HepG2 (cell line): ENCODE measurements around the gene OCSTAMP. TPM values are rescaled to one million over a fixed set of nuclear protein-coding genes. Genes with fewer than 3 reads are reported as not detected.

ENCODE experiments used
- ATF7 ChIP-seq, 2 experiments: fragments of 450-650 bp in 1 of 2; sonication (generic) in 1 of 2; formaldehyde crosslinking in 1 of 2; IDR thresholded peaks; 2 replicates each; pipeline versions ENCODE4 v1.4.0 to v1.6.1; 2016 to 2020; ENCODE audit warnings: antibody characterized with exemption in 1 of 2, mild to moderate bottlenecking in 1 of 2, missing genetic modification reagents in 1 of 2
- CEBPG ChIP-seq: IDR thresholded peaks from 2 replicates; pipeline ENCODE4 v1.6.1; 2016
- ERF ChIP-seq: IDR thresholded peaks from 2 replicates; pipeline ENCODE4 v1.6.1; 2018; ENCODE audit warnings: missing biosample characterization, missing genetic modification reagents
- GZF1 ChIP-seq: sonication (generic); formaldehyde crosslinking; IDR thresholded peaks from 2 replicates; pipeline ENCODE4 v1.5.1; 2020; ENCODE audit warnings: mild to moderate bottlenecking, missing genetic modification reagents
- HOXA7 ChIP-seq: sonication (generic); formaldehyde crosslinking; IDR thresholded peaks from 2 replicates; pipeline ENCODE4 v1.8.1; 2022; ENCODE audit warnings: mild to moderate bottlenecking, missing genetic modification reagents, moderate library complexity
- LCORL ChIP-seq, 2 experiments: fragments of 450-650 bp in 1 of 2; sonication (generic) in 1 of 2; formaldehyde crosslinking in 1 of 2; IDR thresholded peaks; 2 replicates each; pipeline versions ENCODE4 v1.5.0 to v1.6.1; 2017 to 2020; ENCODE audit warnings: antibody characterized with exemption in 1 of 2, missing genetic modification reagents in 1 of 2
- NCOR1 ChIP-seq: fragments of 200-600 bp; sonication (generic); IDR thresholded peaks from 2 replicates; pipeline ENCODE4 v1.7.0; 2017; ENCODE audit warnings: antibody characterized with exemption, low read length, borderline replicate concordance
- NR1H2 ChIP-seq: sonication (generic); formaldehyde crosslinking; IDR thresholded peaks from 2 replicates; pipeline ENCODE4 v1.8.1; 2022; ENCODE audit warnings: low read depth, missing genetic modification reagents, borderline replicate concordance
- RARA ChIP-seq: IDR thresholded peaks from 2 replicates; pipeline ENCODE4 v1.6.1; 2016; ENCODE audit warnings: missing genetic modification reagents, missing compliant biosample characterization
- RBFOX2 ChIP-seq: fragments of 200-400 bp; formaldehyde crosslinking; IDR thresholded peaks from 2 replicates; pipeline ENCODE4 v1.6.1; 2017; ENCODE audit warnings: low read depth, mild to moderate bottlenecking, low read length
- TBX2 ChIP-seq: sonication (generic); formaldehyde crosslinking; IDR thresholded peaks from 2 replicates; pipeline ENCODE4 v1.5.0; 2020; ENCODE audit warnings: missing genetic modification reagents, mild to moderate bottlenecking, borderline replicate concordance
- ZNF136 ChIP-seq: sonication (generic); formaldehyde crosslinking; IDR thresholded peaks from 2 replicates; pipeline ENCODE4 v1.8.1; 2022; ENCODE audit warnings: low read depth, mild to moderate bottlenecking, moderate library complexity, missing genetic modification reagents
- polyA plus RNA-seq, 8 experiments: library from polyadenylated mRNA; depleted of rRNA in 3 of 8; stranded (reverse) in 7 of 8; unstranded in 1 of 8; fragments of >200 nt; fragmentation: Illumina TruSeq in 4 of 8; extraction: Trizol in 4 of 8; gene quantifications; 2 replicates each; pipeline versions ENCODE4 v1.2.1 to v1.2.3, GENCODE V29; 2011 to 2016; ENCODE audit warnings: low read depth in 4 of 8, missing spikeins in 1 of 8, mixed read lengths in 1 of 8; ENCODE audit not compliant: insufficient read depth in 1 of 8
- total RNA-seq, 5 experiments: library from RNA; depleted of rRNA; stranded (reverse); fragments of >200 nt; fragmentation: Illumina TruSeq; extraction: Trizol; gene quantifications; 2 replicates each; pipeline ENCODE4 v1.2.3, GENCODE V29; 2016; ENCODE audit warnings: low read depth in 1 of 5
- TF ChIP-seq, protein P1 (sequence below): IDR thresholded peaks from 2 replicates; pipeline ENCODE4 v1.4.0; 2020; ENCODE audit warnings: mild to moderate bottlenecking, missing genetic modification reagents
- TF ChIP-seq, protein P2 (sequence below): sonication (generic); formaldehyde crosslinking; conservative IDR thresholded peaks from 2 replicates; pipeline ENCODE4 v1.4.0; 2020; ENCODE audit warnings: mild to moderate bottlenecking, missing genetic modification reagents, moderate library complexity
- TF ChIP-seq, protein P3 (sequence below): sonication (generic); formaldehyde crosslinking; IDR thresholded peaks from 2 replicates; pipeline ENCODE4 v1.4.0; 2020; ENCODE audit warnings: missing genetic modification reagents, borderline replicate concordance
- TF ChIP-seq, protein P4 (sequence below): IDR thresholded peaks from 2 replicates; pipeline ENCODE4 v1.6.1; 2016; ENCODE audit warnings: missing genetic modification reagents, missing compliant biosample characterization

The OCSTAMP gene
- total and polyA plus RNA-seq, 2 of the 13 experiments (the other 11 are each of a cell fraction or from before 2014, with no cell fraction given): not detected

DNA sequence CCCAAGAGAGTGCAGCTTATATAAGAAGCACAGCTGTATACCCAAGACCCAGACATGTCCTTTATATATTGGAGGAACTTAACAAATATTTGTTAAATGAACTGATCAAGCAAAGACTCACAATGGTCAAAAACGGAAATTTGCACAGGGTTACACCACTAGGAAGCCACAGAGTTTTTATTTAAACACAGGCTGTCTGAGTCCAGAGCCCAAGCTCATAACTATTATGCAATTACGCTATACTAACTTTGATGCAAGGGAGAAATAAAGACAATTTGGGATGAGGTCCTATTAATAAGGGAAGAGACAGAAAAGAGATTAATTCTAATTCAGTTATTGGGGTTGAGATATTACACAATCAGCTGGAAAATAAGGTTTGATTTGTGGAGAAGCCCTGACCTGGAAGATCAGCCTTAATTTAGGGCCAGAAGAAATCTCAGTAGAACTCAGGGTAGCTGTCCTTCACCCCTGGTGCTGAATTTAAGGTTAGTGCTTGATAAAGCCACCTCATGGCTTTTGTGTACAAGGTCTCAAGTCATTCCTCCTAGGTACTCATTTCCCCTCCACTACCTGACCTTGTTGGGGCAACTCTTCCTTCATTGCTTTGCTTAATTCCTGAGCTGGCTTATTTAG is 26.6 kb downstream of the OCSTAMP start (continued):
- TF ChIP-seq, protein P1, sequence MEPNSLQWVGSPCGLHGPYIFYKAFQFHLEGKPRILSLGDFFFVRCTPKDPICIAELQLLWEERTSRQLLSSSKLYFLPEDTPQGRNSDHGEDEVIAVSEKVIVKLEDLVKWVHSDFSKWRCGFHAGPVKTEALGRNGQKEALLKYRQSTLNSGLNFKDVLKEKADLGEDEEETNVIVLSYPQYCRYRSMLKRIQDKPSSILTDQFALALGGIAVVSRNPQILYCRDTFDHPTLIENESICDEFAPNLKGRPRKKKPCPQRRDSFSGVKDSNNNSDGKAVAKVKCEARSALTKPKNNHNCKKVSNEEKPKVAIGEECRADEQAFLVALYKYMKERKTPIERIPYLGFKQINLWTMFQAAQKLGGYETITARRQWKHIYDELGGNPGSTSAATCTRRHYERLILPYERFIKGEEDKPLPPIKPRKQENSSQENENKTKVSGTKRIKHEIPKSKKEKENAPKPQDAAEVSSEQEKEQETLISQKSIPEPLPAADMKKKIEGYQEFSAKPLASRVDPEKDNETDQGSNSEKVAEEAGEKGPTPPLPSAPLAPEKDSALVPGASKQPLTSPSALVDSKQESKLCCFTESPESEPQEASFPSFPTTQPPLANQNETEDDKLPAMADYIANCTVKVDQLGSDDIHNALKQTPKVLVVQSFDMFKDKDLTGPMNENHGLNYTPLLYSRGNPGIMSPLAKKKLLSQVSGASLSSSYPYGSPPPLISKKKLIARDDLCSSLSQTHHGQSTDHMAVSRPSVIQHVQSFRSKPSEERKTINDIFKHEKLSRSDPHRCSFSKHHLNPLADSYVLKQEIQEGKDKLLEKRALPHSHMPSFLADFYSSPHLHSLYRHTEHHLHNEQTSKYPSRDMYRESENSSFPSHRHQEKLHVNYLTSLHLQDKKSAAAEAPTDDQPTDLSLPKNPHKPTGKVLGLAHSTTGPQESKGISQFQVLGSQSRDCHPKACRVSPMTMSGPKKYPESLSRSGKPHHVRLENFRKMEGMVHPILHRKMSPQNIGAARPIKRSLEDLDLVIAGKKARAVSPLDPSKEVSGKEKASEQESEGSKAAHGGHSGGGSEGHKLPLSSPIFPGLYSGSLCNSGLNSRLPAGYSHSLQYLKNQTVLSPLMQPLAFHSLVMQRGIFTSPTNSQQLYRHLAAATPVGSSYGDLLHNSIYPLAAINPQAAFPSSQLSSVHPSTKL (CRISPR knock-in tag): 0 out of 2 replicates have a peak, but pooled peaks have one; percentile 44
- TF ChIP-seq ATF7 (IDR thresholded peaks at IDR 0.05) (no peak), ATF7 (CRISPR knock-in tag; IDR thresholded peaks at IDR 0.05) (no peak), RARA (peak; percentile 74), ZNF136 (CRISPR knock-in tag) (no peak), RBFOX2 (no peak), HOXA7 (CRISPR knock-in tag) (no peak), GZF1 (CRISPR knock-in tag) (0 out of 2 replicates have a peak, but pooled peaks have one; percentile 38), CEBPG (CRISPR knock-in tag) (peak; percentile 78), NR1H2 (CRISPR knock-in tag) (no peak), LCORL (IDR thresholded peaks at IDR 0.05) (no peak), LCORL (CRISPR knock-in tag; IDR thresholded peaks at IDR 0.05) (0 out of 2 replicates have a peak, but pooled peaks have one; percentile 8), TBX2 (CRISPR knock-in tag) (peak; percentile 24; the same call in 1 of the 2 replicates), NCOR1 (peak; percentile 40; the same call in 1 of the 2 replicates), ERF (CRISPR knock-in tag) (peak; percentile 76)
- TF ChIP-seq, protein P2, sequence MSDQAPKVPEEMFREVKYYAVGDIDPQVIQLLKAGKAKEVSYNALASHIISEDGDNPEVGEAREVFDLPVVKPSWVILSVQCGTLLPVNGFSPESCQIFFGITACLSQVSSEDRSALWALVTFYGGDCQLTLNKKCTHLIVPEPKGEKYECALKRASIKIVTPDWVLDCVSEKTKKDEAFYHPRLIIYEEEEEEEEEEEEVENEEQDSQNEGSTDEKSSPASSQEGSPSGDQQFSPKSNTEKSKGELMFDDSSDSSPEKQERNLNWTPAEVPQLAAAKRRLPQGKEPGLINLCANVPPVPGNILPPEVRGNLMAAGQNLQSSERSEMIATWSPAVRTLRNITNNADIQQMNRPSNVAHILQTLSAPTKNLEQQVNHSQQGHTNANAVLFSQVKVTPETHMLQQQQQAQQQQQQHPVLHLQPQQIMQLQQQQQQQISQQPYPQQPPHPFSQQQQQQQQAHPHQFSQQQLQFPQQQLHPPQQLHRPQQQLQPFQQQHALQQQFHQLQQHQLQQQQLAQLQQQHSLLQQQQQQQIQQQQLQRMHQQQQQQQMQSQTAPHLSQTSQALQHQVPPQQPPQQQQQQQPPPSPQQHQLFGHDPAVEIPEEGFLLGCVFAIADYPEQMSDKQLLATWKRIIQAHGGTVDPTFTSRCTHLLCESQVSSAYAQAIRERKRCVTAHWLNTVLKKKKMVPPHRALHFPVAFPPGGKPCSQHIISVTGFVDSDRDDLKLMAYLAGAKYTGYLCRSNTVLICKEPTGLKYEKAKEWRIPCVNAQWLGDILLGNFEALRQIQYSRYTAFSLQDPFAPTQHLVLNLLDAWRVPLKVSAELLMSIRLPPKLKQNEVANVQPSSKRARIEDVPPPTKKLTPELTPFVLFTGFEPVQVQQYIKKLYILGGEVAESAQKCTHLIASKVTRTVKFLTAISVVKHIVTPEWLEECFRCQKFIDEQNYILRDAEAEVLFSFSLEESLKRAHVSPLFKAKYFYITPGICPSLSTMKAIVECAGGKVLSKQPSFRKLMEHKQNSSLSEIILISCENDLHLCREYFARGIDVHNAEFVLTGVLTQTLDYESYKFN (CRISPR knock-in tag): peak; percentile 58
- TF ChIP-seq, protein P3, sequence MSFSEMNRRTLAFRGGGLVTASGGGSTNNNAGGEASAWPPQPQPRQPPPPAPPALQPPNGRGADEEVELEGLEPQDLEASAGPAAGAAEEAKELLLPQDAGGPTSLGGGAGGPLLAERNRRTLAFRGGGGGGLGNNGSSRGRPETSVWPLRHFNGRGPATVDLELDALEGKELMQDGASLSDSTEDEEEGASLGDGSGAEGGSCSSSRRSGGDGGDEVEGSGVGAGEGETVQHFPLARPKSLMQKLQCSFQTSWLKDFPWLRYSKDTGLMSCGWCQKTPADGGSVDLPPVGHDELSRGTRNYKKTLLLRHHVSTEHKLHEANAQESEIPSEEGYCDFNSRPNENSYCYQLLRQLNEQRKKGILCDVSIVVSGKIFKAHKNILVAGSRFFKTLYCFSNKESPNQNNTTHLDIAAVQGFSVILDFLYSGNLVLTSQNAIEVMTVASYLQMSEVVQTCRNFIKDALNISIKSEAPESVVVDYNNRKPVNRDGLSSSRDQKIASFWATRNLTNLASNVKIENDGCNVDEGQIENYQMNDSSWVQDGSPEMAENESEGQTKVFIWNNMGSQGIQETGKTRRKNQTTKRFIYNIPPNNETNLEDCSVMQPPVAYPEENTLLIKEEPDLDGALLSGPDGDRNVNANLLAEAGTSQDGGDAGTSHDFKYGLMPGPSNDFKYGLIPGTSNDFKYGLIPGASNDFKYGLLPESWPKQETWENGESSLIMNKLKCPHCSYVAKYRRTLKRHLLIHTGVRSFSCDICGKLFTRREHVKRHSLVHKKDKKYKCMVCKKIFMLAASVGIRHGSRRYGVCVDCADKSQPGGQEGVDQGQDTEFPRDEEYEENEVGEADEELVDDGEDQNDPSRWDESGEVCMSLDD (CRISPR knock-in tag): no peak
- TF ChIP-seq, protein P4, sequence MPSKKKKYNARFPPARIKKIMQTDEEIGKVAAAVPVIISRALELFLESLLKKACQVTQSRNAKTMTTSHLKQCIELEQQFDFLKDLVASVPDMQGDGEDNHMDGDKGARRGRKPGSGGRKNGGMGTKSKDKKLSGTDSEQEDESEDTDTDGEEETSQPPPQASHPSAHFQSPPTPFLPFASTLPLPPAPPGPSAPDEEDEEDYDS (CRISPR knock-in tag): no peak
